Muscle layer of duodenum (tissue), 2 donors: Measurements from ENCODE around the gene ATF7.
A peak's percentile ranks its signal among the peaks of the same experiment; 100 is the strongest.

ENCODE experiments used
- H3K27ac ChIP-seq: one replicate; pipeline ENCODE4 v1.7.0; 2013; ENCODE audit warnings: mild to moderate bottlenecking, low read length
- H3K27me3 ChIP-seq: one replicate; pipeline ENCODE4 v1.7.0; 2013; ENCODE audit warnings: low read depth, mild to moderate bottlenecking, control low read depth, low read length
- H3K36me3 ChIP-seq, 2 donors: one replicate each; pipeline ENCODE4 v1.7.0; 2013; ENCODE audit warnings: low read length in 2 of 2, control low read depth in 1 of 2, mild to moderate bottlenecking in 1 of 2; ENCODE audit not compliant: insufficient read depth in 2 of 2, control insufficient read depth in 1 of 2
- H3K4me1 ChIP-seq, 2 donors: one replicate each; pipeline ENCODE4 v1.7.0; 2013; ENCODE audit warnings: low read length in 2 of 2, mild to moderate bottlenecking in 2 of 2, control low read depth in 1 of 2, moderate library complexity in 1 of 2; ENCODE audit not compliant: insufficient read depth in 2 of 2, control insufficient read depth in 1 of 2
- H3K4me3 ChIP-seq, 2 donors: one replicate each; pipeline ENCODE4 v1.7.0; 2013; ENCODE audit warnings: low read length in 2 of 2, low read depth in 1 of 2, mild to moderate bottlenecking in 1 of 2
- H3K9me3 ChIP-seq, 2 donors: one replicate each; pipeline ENCODE4 v1.7.0; 2013; ENCODE audit warnings: low read length in 2 of 2, control low read depth in 1 of 2, mild to moderate bottlenecking in 1 of 2; ENCODE audit not compliant: control insufficient read depth in 1 of 2
- donor health status: healthy.

The ATF7 gene

DNA sequence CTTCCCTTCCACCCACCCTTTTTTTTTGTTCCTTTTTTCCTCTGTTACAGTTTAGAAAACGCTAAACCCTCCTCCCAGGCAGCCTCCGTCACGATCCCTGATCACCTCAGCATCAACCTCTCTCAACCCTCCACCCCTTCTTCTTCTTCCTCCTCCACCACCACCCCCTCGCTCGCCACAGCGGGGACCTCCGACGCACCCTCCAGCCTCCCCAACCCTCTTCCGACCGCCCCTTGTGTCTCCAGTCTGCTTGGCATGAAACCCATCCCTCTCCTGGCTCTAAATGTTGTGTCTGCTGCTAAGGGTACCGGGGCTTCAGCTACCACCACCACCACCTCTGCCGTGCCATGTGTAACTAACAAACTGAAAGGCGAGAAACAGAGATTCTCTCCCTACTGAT lies 151.4 kb downstream of the ATF7 start:
- no peaks in the 10 kb centered on the region for H3K9me3 ChIP-seq
- H3K27ac ChIP-seq, result no peak overlapping the region
- H3K36me3 ChIP-seq, result peaks cover 76 to 80% of the 10 kb centered on the region in 2 donors
- H3K27me3 ChIP-seq, result no peaks in the 10 kb centered on the region
- peaks cover 3 to 52% of the 10 kb centered on the region in 2 donors for H3K4me1 ChIP-seq
- H3K4me3 ChIP-seq, result no peak overlapping the region

DNA sequence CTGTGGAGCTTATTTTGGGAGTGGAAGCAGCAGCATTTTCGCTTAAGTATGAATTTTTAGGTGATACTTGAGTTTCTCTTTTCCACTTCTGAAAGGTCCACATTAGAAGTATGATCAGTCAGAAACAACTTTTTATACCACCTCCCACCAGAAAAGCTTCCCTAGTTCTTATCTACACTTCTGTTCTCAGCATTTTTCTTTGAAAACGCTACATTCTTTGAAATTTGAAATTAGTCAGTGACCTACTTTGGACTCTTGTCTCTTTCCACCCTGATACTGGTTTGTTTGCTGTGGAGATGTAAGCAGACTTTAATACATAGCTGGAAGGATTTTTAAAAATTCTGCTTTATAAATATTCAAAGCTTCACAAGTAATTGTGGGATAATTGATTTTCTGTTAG lies 152.1 kb downstream of the ATF7 start:
- Histone ChIP-seq H3K36me3 (peaks cover 74 to 79% of the 10 kb centered on the region in 2 donors), H3K4me3 (no peak overlapping the region), H3K27me3 (no peaks in the 10 kb centered on the region), H3K9me3 (no peaks in the 10 kb centered on the region), H3K4me1 (peaks cover 3 to 52% of the 10 kb centered on the region in 2 donors), H3K27ac (no peak overlapping the region)

DNA sequence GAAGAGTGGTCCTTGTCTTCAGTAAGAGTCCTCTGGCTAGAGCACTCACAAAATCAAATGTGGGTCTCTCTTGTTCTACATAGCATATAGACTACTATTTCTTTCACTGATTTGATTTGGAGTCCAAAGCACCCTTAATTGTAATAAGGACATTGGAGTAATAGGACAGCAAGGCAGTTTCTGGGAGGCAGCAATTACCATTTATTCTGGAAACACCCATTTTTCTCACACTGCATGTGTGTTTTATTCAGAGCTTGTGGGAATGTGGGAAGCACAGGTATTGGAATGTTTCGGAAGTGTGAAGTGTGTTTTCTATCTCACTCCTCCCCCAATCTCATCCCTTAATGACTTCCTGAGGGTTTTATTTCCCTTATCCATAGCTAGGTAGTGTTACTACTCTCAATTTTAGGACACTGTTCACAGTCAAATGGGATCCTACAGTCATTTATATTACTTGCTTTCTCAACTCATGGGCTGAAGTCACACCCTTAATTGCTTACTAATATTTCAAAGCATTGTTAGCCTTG lies 154.1 kb downstream of the ATF7 start:
- H3K4me3 ChIP-seq, result no peak overlapping the region

DNA sequence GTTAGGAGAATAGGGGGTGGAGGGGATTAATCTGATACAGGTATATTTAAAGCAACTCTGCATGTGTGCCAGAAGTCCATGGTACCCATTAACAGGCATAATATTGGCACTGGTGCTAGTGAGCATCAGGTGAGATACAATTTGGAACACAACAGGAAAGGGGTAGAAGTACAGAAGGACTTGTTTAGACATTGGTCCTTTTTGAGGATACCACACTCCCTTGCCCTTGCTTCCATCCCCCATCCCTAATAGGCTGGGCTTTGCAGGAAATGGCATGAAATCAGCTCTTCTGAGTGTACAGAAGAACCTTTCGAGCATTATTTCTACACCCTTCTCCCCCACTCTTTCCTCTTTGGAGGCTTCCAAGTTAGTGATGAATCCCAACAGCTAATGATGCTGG lies 157.9 kb downstream of the ATF7 start:
- H3K4me3 ChIP-seq, result no peak overlapping the region
- H3K36me3 ChIP-seq, result peaks cover 82 to 97% of the 10 kb centered on the region in 2 donors
- no peaks in the 10 kb centered on the region for H3K9me3 ChIP-seq
- H3K27ac ChIP-seq, result no peak overlapping the region
- peaks cover 3 to 31% of the 10 kb centered on the region in 2 donors for H3K4me1 ChIP-seq
- H3K27me3 ChIP-seq, result no peaks in the 10 kb centered on the region

More for the DNA sequence above, 154.1 kb downstream of the ATF7 start:
- Histone ChIP-seq H3K4me1 (peaks cover 3 to 52% of the 10 kb centered on the region in 2 donors), H3K36me3 (peaks cover 83 to 92% of the 10 kb centered on the region in 2 donors), H3K27me3 (no peaks in the 10 kb centered on the region), H3K27ac (peak overlapping the region; percentile 7), H3K9me3 (no peaks in the 10 kb centered on the region)

DNA sequence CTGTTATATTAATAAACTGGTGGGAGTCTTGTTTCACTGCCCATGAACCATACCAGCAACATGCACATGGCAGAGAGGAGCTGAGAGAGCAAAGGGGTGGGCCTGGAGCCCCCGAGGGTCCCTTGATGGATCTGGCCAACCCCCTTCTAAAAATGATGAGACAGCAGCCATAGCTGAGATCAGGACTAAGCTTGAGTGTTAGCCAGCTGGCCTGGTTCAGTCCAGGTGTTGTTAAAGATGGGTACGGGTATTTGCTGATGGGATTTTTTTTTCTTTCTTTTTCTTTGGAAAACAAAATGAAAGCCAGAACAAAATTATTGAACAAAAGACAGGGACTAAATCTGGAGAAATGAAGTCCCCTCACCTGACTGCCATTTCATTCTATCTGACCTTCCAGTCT lies 158.3 kb downstream of the ATF7 start:
- peaks cover 85 to 97% of the 10 kb centered on the region in 2 donors for H3K36me3 ChIP-seq
- no peaks in the 10 kb centered on the region for H3K9me3 ChIP-seq
- peaks cover 3 to 30% of the 10 kb centered on the region in 2 donors for H3K4me1 ChIP-seq
- H3K27me3 ChIP-seq, result no peaks in the 10 kb centered on the region
- no peak overlapping the region for H3K27ac ChIP-seq
- H3K4me3 ChIP-seq, result no peak overlapping the region

DNA sequence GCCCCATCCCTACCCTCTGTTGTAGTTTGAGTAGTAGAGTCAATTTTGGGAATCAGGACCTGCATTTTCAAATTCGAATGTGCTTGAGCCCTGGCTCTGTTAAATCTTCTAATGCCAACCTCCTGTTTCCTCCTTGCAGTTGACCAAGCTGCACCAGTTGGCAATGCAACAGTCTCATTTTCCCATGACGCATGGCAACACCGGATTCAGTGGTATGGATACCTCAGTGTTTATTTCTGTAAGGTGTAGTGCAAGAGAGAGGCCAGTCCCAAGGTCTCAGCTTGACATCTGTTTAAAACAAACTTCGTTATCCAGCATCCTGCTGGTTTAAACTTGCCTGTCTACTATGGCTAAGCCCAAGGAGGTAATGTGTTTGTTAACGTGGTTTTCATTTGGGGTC lies 159.1 kb downstream of the ATF7 start:
- Histone ChIP-seq H3K4me3 (no peak overlapping the region), H3K27me3 (no peaks in the 10 kb centered on the region), H3K27ac (no peak overlapping the region), H3K4me1 (peaks cover 1 to 30% of the 10 kb centered on the region in 2 donors), H3K9me3 (no peaks in the 10 kb centered on the region), H3K36me3 (peaks cover 85 to 97% of the 10 kb centered on the region in 2 donors)

DNA sequence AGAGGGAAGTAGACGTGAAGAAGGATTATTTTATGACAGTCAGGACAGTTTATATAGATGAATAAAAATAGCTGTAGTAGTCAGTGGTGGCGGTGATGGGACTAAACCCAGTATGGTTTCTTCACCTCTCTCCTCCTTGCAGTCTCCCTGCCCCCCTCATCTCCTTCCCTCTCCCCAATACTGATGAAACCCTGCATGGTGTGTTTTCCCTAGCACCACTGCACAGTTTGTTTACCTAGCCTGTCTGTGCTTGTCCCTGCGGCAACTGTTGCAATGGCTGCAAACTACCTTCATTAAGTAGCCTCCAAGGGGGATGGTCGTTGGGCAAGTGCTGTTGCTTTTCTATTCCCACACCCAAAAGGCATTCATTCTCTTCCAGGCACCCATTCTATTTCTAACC lies 159.5 kb downstream of the ATF7 start:
- no peak overlapping the region for H3K4me3 ChIP-seq
- H3K27me3 ChIP-seq, result no peaks in the 10 kb centered on the region
- H3K36me3 ChIP-seq, result peaks cover 85 to 96% of the 10 kb centered on the region in 2 donors
- H3K9me3 ChIP-seq, result no peaks in the 10 kb centered on the region
- H3K27ac ChIP-seq, result no peak overlapping the region
- peaks cover 2 to 30% of the 10 kb centered on the region in 2 donors for H3K4me1 ChIP-seq

DNA sequence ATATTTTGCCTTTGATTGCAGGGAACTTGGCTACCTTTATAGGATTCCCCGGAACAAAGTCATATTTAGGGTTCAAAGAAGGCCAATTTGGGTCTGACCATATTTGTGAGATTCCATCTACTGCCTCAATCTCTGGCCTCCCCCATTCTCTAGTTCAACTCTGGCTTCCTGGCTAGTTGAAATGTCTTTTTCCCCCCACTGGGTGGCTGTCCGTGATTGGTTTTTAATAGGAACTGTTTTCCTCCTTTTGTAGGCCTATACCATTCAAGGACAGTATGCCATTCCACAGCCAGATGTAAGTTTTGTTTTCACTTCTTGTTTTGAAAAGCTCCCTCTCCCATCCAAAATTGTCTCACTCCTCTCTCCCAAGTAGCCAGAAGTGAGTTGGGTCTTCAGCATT lies 160.5 kb downstream of the ATF7 start:
- Histone ChIP-seq H3K36me3 (peaks cover 89 to 98% of the 10 kb centered on the region in 2 donors), H3K4me1 (peaks cover 8 to 39% of the 10 kb centered on the region in 2 donors), H3K27me3 (no peaks in the 10 kb centered on the region)

DNA sequence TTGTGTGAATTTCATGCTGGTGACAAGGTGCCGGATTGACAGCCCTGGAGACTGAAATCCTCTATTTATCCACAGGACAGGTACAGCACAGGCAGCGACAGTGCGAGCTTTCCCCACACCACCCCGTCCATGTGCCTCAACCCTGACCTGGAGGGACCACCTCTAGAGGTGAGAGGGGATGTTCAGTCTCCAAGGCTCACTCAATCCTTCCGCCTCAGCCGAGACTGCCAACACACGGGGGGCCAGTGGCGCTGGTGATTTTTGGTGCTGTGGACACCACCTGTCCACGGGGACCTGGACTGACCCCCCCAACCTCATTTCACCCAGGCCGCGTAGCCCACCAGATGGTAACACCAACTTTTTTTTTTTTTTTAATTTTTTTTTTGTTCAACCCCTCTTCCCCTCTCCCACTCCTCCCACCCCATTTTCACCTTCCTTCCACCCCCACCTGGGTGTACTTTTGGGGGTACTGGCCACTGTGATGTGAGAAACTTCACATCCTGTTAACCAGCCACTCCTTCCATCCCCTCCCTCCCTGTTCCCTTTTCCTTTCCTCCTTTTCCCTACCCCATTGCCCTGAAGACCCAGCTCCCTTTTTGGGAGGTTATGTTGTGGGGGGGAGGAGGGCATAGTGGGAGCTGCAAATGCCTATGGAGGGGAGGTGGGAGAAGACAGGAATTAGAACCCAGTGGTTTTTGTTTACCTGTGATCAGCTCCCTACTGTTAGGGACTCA lies 161.3 kb downstream of the ATF7 start:
- no peaks in the 10 kb centered on the region for H3K9me3 ChIP-seq
- peaks cover 93 to 98% of the 10 kb centered on the region in 2 donors for H3K36me3 ChIP-seq
- H3K4me1 ChIP-seq, result peaks cover 8 to 47% of the 10 kb centered on the region in 2 donors
- H3K27me3 ChIP-seq, result no peaks in the 10 kb centered on the region
- no peak overlapping the region for H3K27ac ChIP-seq
- no peak overlapping the region for H3K4me3 ChIP-seq

More for the DNA sequence above, 160.5 kb downstream of the ATF7 start:
- Histone ChIP-seq H3K4me3 (no peak overlapping the region), H3K27ac (no peak overlapping the region), H3K9me3 (no peaks in the 10 kb centered on the region)

DNA sequence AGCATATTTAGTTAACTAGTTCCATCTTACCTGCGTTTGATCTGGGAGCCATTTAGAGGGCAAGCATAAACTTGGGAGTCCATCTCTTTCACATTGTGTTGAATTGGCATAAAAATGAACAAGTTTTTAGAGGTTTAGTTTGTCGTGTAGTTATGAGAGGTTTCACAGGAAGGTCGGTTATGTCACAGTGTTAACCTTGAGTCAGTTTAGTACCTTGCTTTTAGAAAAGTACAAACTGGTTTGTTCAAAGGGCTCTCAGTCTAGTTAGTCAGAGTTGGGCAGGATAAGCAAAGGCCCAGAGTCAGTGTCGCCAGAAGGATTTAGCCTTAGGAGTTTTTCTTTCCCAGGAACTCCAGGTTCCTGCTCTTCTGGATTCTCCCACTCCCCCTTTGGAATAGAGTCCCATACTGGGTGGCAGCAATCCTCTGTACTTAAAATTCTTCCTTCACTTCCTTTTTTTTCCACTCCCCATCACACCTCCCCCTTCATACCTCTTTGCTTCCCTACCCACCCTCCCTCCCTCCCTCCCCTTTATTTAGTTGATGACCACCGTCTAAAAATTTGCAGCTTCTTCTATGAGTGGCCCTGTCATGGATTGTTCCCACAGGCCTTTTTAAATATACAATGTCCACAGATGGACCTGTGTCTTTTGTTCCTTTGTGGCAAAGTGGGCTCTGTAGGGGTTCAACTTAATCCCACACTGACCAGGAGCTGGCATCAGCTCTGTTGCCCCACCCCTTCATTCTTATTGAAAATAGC lies 162.2 kb downstream of the ATF7 start:
- H3K36me3 ChIP-seq, result peaks cover 94 to 99% of the 10 kb centered on the region in 2 donors
- H3K27ac ChIP-seq, result no peak overlapping the region
- no peak overlapping the region for H3K4me3 ChIP-seq
- no peaks in the 10 kb centered on the region for H3K27me3 ChIP-seq
- H3K4me1 ChIP-seq, result peaks cover 8 to 54% of the 10 kb centered on the region in 2 donors
- H3K9me3 ChIP-seq, result no peaks in the 10 kb centered on the region

DNA sequence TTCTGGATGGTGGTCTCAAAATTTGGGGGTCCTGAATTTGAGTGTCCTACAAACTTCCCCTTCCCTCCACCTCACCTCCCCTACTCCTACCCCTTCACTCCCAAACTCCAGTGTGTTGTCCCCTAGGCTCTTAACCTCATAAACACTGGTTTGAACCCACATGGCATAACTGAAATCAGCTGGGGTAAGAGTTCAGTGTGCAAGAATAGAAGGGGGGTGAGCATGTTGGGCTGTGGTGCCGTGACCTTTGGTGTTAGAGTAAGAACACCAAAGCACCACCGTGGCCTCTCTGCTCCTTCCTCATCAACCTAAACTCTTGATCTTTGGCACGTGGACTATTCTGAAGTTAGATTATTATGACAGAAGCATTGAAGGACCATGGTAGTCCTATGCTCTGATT lies 163.2 kb downstream of the ATF7 start:
- Histone ChIP-seq H3K4me1 (peaks cover 8 to 54% of the 10 kb centered on the region in 2 donors), H3K4me3 (no peak overlapping the region), H3K9me3 (no peaks in the 10 kb centered on the region), H3K27me3 (no peaks in the 10 kb centered on the region), H3K27ac (no peak overlapping the region), H3K36me3 (peaks cover 89 to 99% of the 10 kb centered on the region in 2 donors)
